Peyer's patch (tissue), 4 donors: ENCODE results near the gene DBX1. TPM values are rescaled to one million over a fixed set of nuclear protein-coding genes. Genes with fewer than 3 reads are reported as not detected.
"Not testable (repeated sequence)": the region's sequence is repeated elsewhere in the genome, so short reads cannot be mapped to it uniquely, and the experiment has no call there.

Experiments used
- DNase-seq, 3 donors: peaks; one replicate each; pipeline ENCODE4 v3.0.0-alpha.2; 2017 to 2019
- H3K27ac ChIP-seq, 4 donors: fragments of 200-600 bp; sonication (generic); one replicate each; pipeline ENCODE4 v1.5.1; 2016 to 2019
- H3K27me3 ChIP-seq, 2 donors: fragments of 200-600 bp; sonication (generic); one replicate each; pipeline ENCODE4 v1.5.1; 2019
- H3K36me3 ChIP-seq, 3 donors: fragments of 200-600 bp; sonication (generic); one replicate each; pipeline ENCODE4 v1.5.1; 2016 to 2019
- H3K4me1 ChIP-seq, 4 donors: fragments of 200-600 bp; sonication (generic); one replicate each; pipeline ENCODE4 v1.5.1; 2016 to 2019
- H3K4me3 ChIP-seq, 4 donors: fragments of 200-600 bp; sonication (generic); 1 replicate in 3 of 4; 2 replicates in 1 of 4; pipeline ENCODE4 v1.5.1; 2016 to 2019; ENCODE audit warnings: mild to moderate bottlenecking in 1 of 4
- H3K9me3 ChIP-seq, 4 donors: fragments of 200-600 bp; sonication (generic); one replicate each; pipeline ENCODE4 v1.5.1; 2016 to 2019; ENCODE audit warnings: mild to moderate bottlenecking in 1 of 4
- CTCF ChIP-seq, 6 experiments: fragments of 450-650 bp in 4 of 6; fragments of 200-600 bp in 2 of 6; sonication (generic) in 1 of 6; IDR thresholded peaks; one replicate each; pipeline ENCODE4 v1.5.1; 2017 to 2019; ENCODE audit warnings: antibody characterized with exemption in 6 of 6, mild to moderate bottlenecking in 3 of 6, moderate library complexity in 1 of 6
- POLR2A ChIP-seq, 2 donors: fragments of 450-650 bp; IDR thresholded peaks; one replicate each; pipeline ENCODE4 v1.5.1; 2017; ENCODE audit warnings: antibody characterized with exemption in 2 of 2, mild to moderate bottlenecking in 2 of 2, moderate library complexity in 2 of 2
- total RNA-seq, 4 donors: library from RNA; depleted of rRNA; stranded (reverse); fragments of >200 nt; gene quantifications; one replicate each; pipeline ENCODE4 v1.1.0, GENCODE V29; 2016

Gene DBX1
- total RNA-seq, 4 donors from 2014 or later = not detected

DNA sequence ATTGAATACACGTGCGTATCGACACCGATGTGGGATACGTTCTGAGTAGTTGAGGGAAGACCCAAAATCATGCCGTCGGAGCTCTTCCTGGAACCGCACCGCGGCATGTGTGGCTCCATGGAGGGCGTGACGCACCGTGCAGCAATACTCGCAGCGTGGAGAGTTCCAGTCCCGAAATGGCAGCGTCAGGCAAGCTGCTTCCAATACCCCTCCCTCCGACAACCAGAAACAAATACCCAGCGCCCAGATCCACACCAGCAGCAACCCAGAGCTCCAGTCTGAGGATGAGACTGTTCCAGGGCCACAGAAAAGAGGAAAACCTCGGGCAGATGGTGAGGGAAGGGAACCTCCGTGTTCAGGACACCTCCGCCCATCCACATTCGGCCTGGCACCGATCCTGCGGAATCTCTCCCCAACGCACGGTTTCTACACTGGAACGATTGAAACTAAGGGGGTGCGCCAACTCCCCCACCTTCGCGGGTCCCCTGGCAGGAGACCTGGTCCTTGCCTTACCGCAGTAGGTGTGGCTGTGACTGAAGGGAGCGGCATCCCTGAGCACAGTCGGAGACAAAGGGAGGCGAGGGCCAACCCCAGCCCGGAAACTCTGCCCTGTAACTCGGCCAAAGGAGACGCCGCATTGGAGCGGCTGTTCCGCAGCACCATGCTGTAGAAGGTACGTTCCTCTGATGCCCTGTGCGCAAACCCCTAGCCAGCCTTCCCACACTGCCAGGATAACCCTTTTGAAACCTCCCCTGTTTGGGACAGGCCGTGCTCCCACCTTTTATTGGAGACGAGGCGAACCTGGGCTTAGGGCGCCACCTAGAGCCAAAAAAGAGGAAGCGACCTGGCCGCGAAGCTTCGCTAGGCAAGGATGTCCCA, 28.2 kb downstream of the DBX1 start:
- TF ChIP-seq CTCF (IDR thresholded peaks at IDR 0.05) = peak in 5 of 6 experiments; percentile 38 to 84 (median 75)
- TF ChIP-seq POLR2A (IDR thresholded peaks at IDR 0.05) = no peak
- Histone ChIP-seq H3K4me1 (peaks cover 0 to 7% (median 0%) of the 10 kb centered on the region in 4 donors), H3K9me3 (no peaks in the 10 kb centered on the region), H3K27ac (no peak overlapping the region), H3K36me3 (no peaks in the 10 kb centered on the region), H3K27me3 (no peaks in the 10 kb centered on the region), H3K4me3 (peak overlapping the region; percentile 5 to 58 (median 43))
- DNase-seq = peak; percentile 19 to 74 (median 65)

DNA sequence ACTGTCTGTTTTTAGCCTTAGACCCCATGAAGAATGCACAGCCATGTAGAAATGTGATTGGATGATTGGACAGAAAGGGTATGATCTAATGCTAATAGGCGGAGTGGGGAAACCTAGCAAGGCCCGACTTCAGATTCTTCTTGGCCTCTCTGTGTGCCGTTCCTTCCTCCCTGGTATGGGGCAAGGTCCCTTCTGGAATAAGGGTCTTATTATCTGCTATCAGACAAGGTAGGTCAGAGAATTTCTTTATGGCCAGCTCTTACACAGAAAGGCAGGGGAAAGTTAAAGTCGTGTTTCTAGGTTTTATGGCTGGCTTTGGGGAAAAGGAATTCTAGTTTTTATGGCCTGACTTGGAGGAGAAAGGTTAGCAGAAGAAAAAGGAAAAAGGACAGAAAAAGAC, 30.6 kb downstream of the DBX1 start:
- DNase-seq = no peak
- Histone ChIP-seq H3K36me3 (no peaks in the 10 kb centered on the region), H3K27ac (no peak overlapping the region), H3K4me3 (no peak overlapping the region), H3K9me3 (no peaks in the 10 kb centered on the region), H3K4me1 (peaks cover 0 to 7% (median 0%) of the 10 kb centered on the region in 4 donors), H3K27me3 (no peaks in the 10 kb centered on the region)
- no peak for TF ChIP-seq CTCF (IDR thresholded peaks at IDR 0.05)
- no peak for TF ChIP-seq POLR2A (IDR thresholded peaks at IDR 0.05)

GRCh38 chr11:20128528-20128825, 31.8 kb downstream of the DBX1 start:
- not testable (repeated sequence) for H3K36me3 ChIP-seq, H3K27me3 ChIP-seq, H3K27ac ChIP-seq, DNase-seq, H3K4me1 ChIP-seq, H3K4me3 ChIP-seq, H3K9me3 ChIP-seq

GRCh38 chr11:20127671-20128527, 32.4 kb downstream of the DBX1 start:
- no peak for TF ChIP-seq POLR2A (IDR thresholded peaks at IDR 0.05)
- TF ChIP-seq CTCF (IDR thresholded peaks at IDR 0.05) = peak; percentile 34 to 80 (median 78)
- Histone ChIP-seq H3K9me3 (no peaks in the 10 kb centered on the region), H3K27ac (no peak overlapping the region), H3K4me1 (peaks cover 0 to 7% (median 0%) of the 10 kb centered on the region in 4 donors), H3K36me3 (no peaks in the 10 kb centered on the region), H3K4me3 (no peak overlapping the region), H3K27me3 (no peaks in the 10 kb centered on the region)
- DNase-seq = peak; percentile 58 to 88 (median 78)

DNA sequence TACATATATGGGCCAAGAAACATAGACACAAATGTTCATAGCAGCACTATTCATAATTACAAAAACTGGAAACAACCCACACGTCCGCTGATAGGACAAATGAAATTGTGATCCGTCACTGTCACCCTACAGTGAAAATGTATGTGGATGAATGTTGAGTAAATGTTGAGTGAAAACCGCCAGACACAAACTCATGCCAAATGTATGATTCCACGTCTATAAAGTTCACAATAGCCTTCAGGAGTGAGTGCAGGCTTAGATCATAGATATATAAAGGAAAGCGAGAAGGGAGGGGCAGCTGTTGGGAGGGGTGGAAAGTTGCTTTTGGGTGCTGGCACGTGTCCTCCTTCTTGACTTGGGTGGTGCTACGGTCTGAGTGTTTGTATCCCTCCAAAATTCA, 33.6 kb downstream of the DBX1 start:
- Histone ChIP-seq H3K4me1 (peaks cover 0 to 2% (median 0%) of the 10 kb centered on the region in 4 donors), H3K27me3 (no peaks in the 10 kb centered on the region), H3K36me3 (no peaks in the 10 kb centered on the region), H3K9me3 (no peaks in the 10 kb centered on the region), H3K4me3 (no peak overlapping the region), H3K27ac (no peak overlapping the region)
- TF ChIP-seq CTCF (IDR thresholded peaks at IDR 0.05) (no peak), POLR2A (IDR thresholded peaks at IDR 0.05) (no peak)
- no peak for DNase-seq

DNA sequence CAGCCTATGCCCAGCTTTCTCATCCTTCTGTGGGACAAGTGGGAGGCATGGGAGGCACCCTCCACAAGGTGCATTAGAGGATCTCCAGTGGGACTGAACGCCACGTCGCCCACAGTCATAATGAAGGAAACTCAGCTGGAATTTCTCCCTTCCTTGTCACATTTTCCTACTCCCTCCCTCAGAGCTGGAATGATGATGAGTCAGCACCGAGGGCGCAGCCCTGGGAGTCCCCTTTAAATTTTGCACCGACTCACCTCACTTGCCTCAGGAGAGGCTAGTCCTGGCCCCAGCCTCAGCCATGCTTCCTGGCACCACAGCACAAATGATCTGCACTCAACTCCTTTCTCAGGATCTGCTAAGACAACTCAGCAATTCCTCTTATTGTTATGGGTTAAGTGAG, 34.3 kb downstream of the DBX1 start:
- DNase-seq = no peak
- no peak overlapping the region for H3K27ac ChIP-seq
- H3K36me3 ChIP-seq = no peaks in the 10 kb centered on the region
- H3K4me1 ChIP-seq = no peaks in the 10 kb centered on the region
- H3K27me3 ChIP-seq = no peaks in the 10 kb centered on the region
- no peak overlapping the region for H3K4me3 ChIP-seq
- no peaks in the 10 kb centered on the region for H3K9me3 ChIP-seq
- TF ChIP-seq CTCF (IDR thresholded peaks at IDR 0.05) (no peak), POLR2A (IDR thresholded peaks at IDR 0.05) (no peak)
